Panc1 (cell line): ENCODE measurements around the gene SCNN1B. TPM values are rescaled to one million over a fixed set of nuclear protein-coding genes. Genes with fewer than 3 reads are reported as not detected.

Experiments used
- ATAC-seq: fragments of 200-7000 bp; cut with Tn5 transposase; 2 replicates; pipeline ENCODE4 v1.9.1; 2020; ENCODE audit warnings: mild to moderate bottlenecking, moderate library complexity
- BruUV-seq: library from RNA; stranded (reverse); fragments of 400-500 nt; replicated peaks from 2 replicates; lab custom pipeline; 2021; lab: Mats Ljungman, UMichigan
- CTCF ChIA-PET: fragments of 300-600 bp; sonication (Branson Sonifier 250); formaldehyde crosslinking; loops from one replicate; lab custom pipeline; 2022; ENCODE audit warnings: antibody characterized with exemption; lab: Charles Lee
- POLR2A ChIA-PET: fragments of 300-600 bp; sonication (Branson Sonifier 250); formaldehyde crosslinking; loops from one replicate; lab custom pipeline; 2022; ENCODE audit warnings: antibody characterized with exemption; lab: Charles Lee
- DNase-seq: peaks from one replicate; pipeline ENCODE4 v3.0.0-alpha.2; 2010; ENCODE audit warnings: low read depth, low spot score
- H3K27ac ChIP-seq: 2 replicates; pipeline ENCODE4 v1.5.1; 2011; ENCODE audit warnings: mild to moderate bottlenecking, low read length, inconsistent platforms
- H3K27me3 ChIP-seq: fragments of 200-500 bp; sonication (Bioruptor generic); 2 replicates; pipeline ENCODE4 v1.6.0; 2014; ENCODE audit warnings: low read length, inconsistent platforms; ENCODE audit not compliant: control insufficient read depth, insufficient read depth
- H3K36me3 ChIP-seq: fragments of 200-500 bp; sonication (Bioruptor generic); 2 replicates; pipeline ENCODE4 v1.5.1; 2014; ENCODE audit warnings: inconsistent platforms, mild to moderate bottlenecking, low read length, moderate library complexity; ENCODE audit not compliant: control insufficient read depth, insufficient read depth
- H3K4me1 ChIP-seq: 2 replicates; pipeline ENCODE4 v1.5.1; 2011; ENCODE audit warnings: inconsistent platforms, mild to moderate bottlenecking, low read length, moderate library complexity; ENCODE audit not compliant: control insufficient read depth, insufficient read depth
- H3K4me3 ChIP-seq, 2 experiments: 2 replicates each; pipeline ENCODE4 v1.5.1; 2011 to 2012; ENCODE audit warnings: low read depth in 2 of 2, low read length in 2 of 2, mild to moderate bottlenecking in 2 of 2, inconsistent platforms in 1 of 2, moderate library complexity in 1 of 2
- H3K9me3 ChIP-seq: fragments of 200-500 bp; sonication (Bioruptor generic); 2 replicates; pipeline ENCODE4 v1.5.1; 2014; ENCODE audit warnings: low read depth, mild to moderate bottlenecking, inconsistent platforms, low read length, moderate library complexity; ENCODE audit not compliant: control insufficient read depth, insufficient read depth
- CTCF ChIP-seq: fragments of 450-650 bp; IDR thresholded peaks from 2 replicates; pipeline ENCODE4 v1.5.1; 2017; ENCODE audit warnings: mild to moderate bottlenecking
- POLR2AphosphoS5 ChIP-seq: IDR thresholded peaks from 2 replicates; pipeline ENCODE4 v1.6.1; 2012; ENCODE audit warnings: mild to moderate bottlenecking, low read depth, low read length, moderate library complexity
- REST ChIP-seq, 2 experiments: IDR thresholded peaks; 2 replicates each; pipeline ENCODE4 v1.6.1; 2011 to 2012; ENCODE audit warnings: low read depth in 2 of 2, control low read depth in 1 of 2, low read length in 1 of 2, mild to moderate bottlenecking in 1 of 2, moderate library complexity in 1 of 2; ENCODE audit not compliant: insufficient read depth in 1 of 2
- SIN3A ChIP-seq: IDR thresholded peaks from 2 replicates; pipeline ENCODE4 v1.6.1; 2012; ENCODE audit warnings: low read depth, mild to moderate bottlenecking, low read length, moderate library complexity, borderline replicate concordance; ENCODE audit not compliant: insufficient read depth
- TCF7L2 ChIP-seq: IDR thresholded peaks from 2 replicates; pipeline ENCODE4 v1.6.1; 2011; ENCODE audit warnings: mild to moderate bottlenecking, low read depth, low read length, inconsistent platforms
- in situ Hi-C: cut with HindIII; loops from 2 replicates; pipeline ENCODE4 v1.10.0; 2016; ENCODE audit warnings: low sequenced_read_pairs, low pct_unique_long_range_greater_than_20kb
- intact Hi-C: fragments of 100-400 bp; cut with micrococcal nuclease; formaldehyde crosslinking; loops from one replicate; pipeline ENCODE4 v1.10.0; 2022; ENCODE audit not compliant: unreplicated experiment
- total RNA-seq: library from RNA; stranded (reverse); gene quantifications from one replicate; pipeline ENCODE4 v1.2.1, GENCODE V29; 2021; ENCODE audit not compliant: unreplicated experiment

SCNN1B gene
- total RNA-seq, 1 experiment from 2014 or later, result 10.7 TPM

- in situ Hi-C loops (no loop called here), intact Hi-C loops (no loop called here)
- POLR2A ChIA-PET, result no interaction called here
- TF ChIP-seq TCF7L2 (no peak), POLR2AphosphoS5 (no peak), REST (IDR thresholded peaks at IDR 0.05; ENCODE audit: insufficient read depth in 1 of 2, low read depth in 2 of 2, low read length in 1 of 2) (no peak), SIN3A (no peak), CTCF (no peak)
- no TSS peak for BruUV-seq
- CTCF ChIA-PET, result no interaction called here
- Histone ChIP-seq H3K9me3 (no peaks in the 10 kb centered on the region), H3K27me3 (no peaks in the 10 kb centered on the region), H3K4me3 (no peak overlapping the region), H3K4me1 (peaks cover 6% of the 10 kb centered on the region; the same call in 1 of the 2 replicates), H3K27ac (no peak overlapping the region), H3K36me3 (no peaks in the 10 kb centered on the region)
- no peak for ATAC-seq
- no peak for DNase-seq
Observed at GRCh38 chr16:23330161-23330560, 28.1 kb downstream of the SCNN1B start.

GRCh38 chr16:23330583-23331249 lies 28.6 kb downstream of the SCNN1B start:
- Histone ChIP-seq H3K4me3 (no peak overlapping the region), H3K4me1 (peaks cover 5% of the 10 kb centered on the region), H3K27me3 (no peaks in the 10 kb centered on the region), H3K36me3 (no peaks in the 10 kb centered on the region), H3K27ac (no peak overlapping the region), H3K9me3 (no peaks in the 10 kb centered on the region)
- ChIA-PET CTCF (no interaction called here), POLR2A (interaction anchor here (0.6 kb wide), 1 partner anchor 191 kb away, joined by 3 read pairs; no protein-coding TSS in a partner anchor)
- in situ Hi-C loops, result no loop called here
- TF ChIP-seq TCF7L2, result no peak
- DNase-seq, result no peak
- no peak for ATAC-seq
- BruUV-seq, result no TSS peak
- intact Hi-C loops, result no loop called here

GRCh38 chr16:23333034-23333579 lies 31.0 kb downstream of the SCNN1B start:
- H3K9me3 ChIP-seq, result no peaks in the 10 kb centered on the region
- H3K27me3 ChIP-seq, result no peaks in the 10 kb centered on the region
- in situ Hi-C loops (no loop called here), intact Hi-C loops (no loop called here)
- POLR2A ChIA-PET, result no interaction called here
- no TSS peak for BruUV-seq
- no peak for ATAC-seq
- H3K36me3 ChIP-seq, result no peaks in the 10 kb centered on the region
- H3K4me1 ChIP-seq, result peaks cover 10% of the 10 kb centered on the region
- H3K4me3 ChIP-seq, result no peak overlapping the region
- DNase-seq, result no peak
- CTCF ChIA-PET, result no interaction called here
- TF ChIP-seq TCF7L2 (no peak), REST (IDR thresholded peaks at IDR 0.05; ENCODE audit: insufficient read depth in 1 of 2, low read depth in 2 of 2, low read length in 1 of 2) (no peak), SIN3A (no peak), POLR2AphosphoS5 (no peak), CTCF (no peak)
- H3K27ac ChIP-seq, result no peak overlapping the region
